Activated naive CD4-positive, alpha-beta T cell treated with Interleukin-2 at 50 U/mL for 16 hours (primary cell): Measurements from ENCODE around the gene SF3A1.

Experiments
- DNase-seq: peaks from one replicate; pipeline ENCODE4 v3.0.0-alpha.2; 2020

The SF3A1 gene

GRCh38 chr22:30285176-30285845 lies 71.4 kb downstream of the SF3A1 start:
- DNase-seq: no peak

- DNase-seq: no peak
Measured at GRCh38 chr22:30284666-30285065, 72.0 kb downstream of the SF3A1 start.

- DNase-seq: no peak
Measured at GRCh38 chr22:30284172-30284571, 72.5 kb downstream of the SF3A1 start.

GRCh38 chr22:30283342-30283741 lies 73.4 kb downstream of the SF3A1 start:
- DNase-seq: no peak

- DNase-seq: no peak
Measured at GRCh38 chr22:30282616-30283046, 74.1 kb downstream of the SF3A1 start.
